HepG2 (cell line): ENCODE data around the gene NPB. TPM values are rescaled to one million over a fixed set of nuclear protein-coding genes. Genes with fewer than 3 reads are reported as not detected.

Experiments used
- ARNT2 ChIP-seq: sonication (generic); formaldehyde crosslinking; IDR thresholded peaks from 2 replicates; pipeline ENCODE4 v1.8.0; 2022; ENCODE audit warnings: mild to moderate bottlenecking, low read depth, missing genetic modification reagents, moderate library complexity
- CREB1 ChIP-seq, 2 experiments: fragments of 450-650 bp in 1 of 2; IDR thresholded peaks; 2 replicates each; pipeline ENCODE4 v1.6.1; 2016 to 2017; ENCODE audit warnings: control low read depth in 1 of 2, mild to moderate bottlenecking in 1 of 2, missing compliant biosample characterization in 1 of 2, missing genetic modification characterization in 1 of 2
- EED ChIP-seq: sonication (generic); formaldehyde crosslinking; IDR thresholded peaks from 2 replicates; pipeline ENCODE4 v1.5.0; 2020; ENCODE audit warnings: mild to moderate bottlenecking, missing genetic modification reagents
- ELF4 ChIP-seq: sonication (generic); formaldehyde crosslinking; IDR thresholded peaks from 2 replicates; pipeline ENCODE4 v1.5.0; 2020; ENCODE audit warnings: missing genetic modification reagents, mild to moderate bottlenecking, moderate library complexity, borderline replicate concordance
- KLF12 ChIP-seq: sonication (generic); formaldehyde crosslinking; IDR thresholded peaks from 2 replicates; pipeline ENCODE4 v1.4.0; 2020; ENCODE audit warnings: missing genetic modification reagents, borderline replicate concordance
- MYC ChIP-seq: sonication (generic); formaldehyde crosslinking; IDR thresholded peaks from 2 replicates; pipeline ENCODE4 v1.9.0; 2021; ENCODE audit warnings: missing genetic modification reagents, borderline replicate concordance
- NFE2L1 ChIP-seq: sonication (generic); formaldehyde crosslinking; IDR thresholded peaks from 2 replicates; pipeline ENCODE4 v1.4.0; 2020; ENCODE audit warnings: missing genetic modification reagents, mild to moderate bottlenecking, borderline replicate concordance
- PBX2 ChIP-seq: IDR thresholded peaks from 2 replicates; pipeline ENCODE4 v1.6.1; 2016; ENCODE audit warnings: control low read depth
- POLR2AphosphoS5 ChIP-seq: IDR thresholded peaks from 2 replicates; pipeline ENCODE4 v1.6.1; 2012; ENCODE audit warnings: low read depth, low read length
- RORA ChIP-seq: sonication (generic); formaldehyde crosslinking; IDR thresholded peaks from 2 replicates; pipeline ENCODE4 v1.5.0; 2020; ENCODE audit warnings: mild to moderate bottlenecking, missing genetic modification reagents, moderate library complexity
- TBP ChIP-seq: sonication (generic); formaldehyde crosslinking; IDR thresholded peaks from 2 replicates; pipeline ENCODE4 v1.5.0; 2020; ENCODE audit warnings: missing genetic modification reagents
- THYN1 ChIP-seq: sonication (generic); formaldehyde crosslinking; IDR thresholded peaks from 2 replicates; pipeline ENCODE4 v1.8.1; 2023; ENCODE audit warnings: low read depth, mild to moderate bottlenecking, moderate library complexity, missing genetic modification reagents, borderline replicate concordance
- ZBTB33 ChIP-seq: sonication (generic); formaldehyde crosslinking; IDR thresholded peaks from 2 replicates; pipeline ENCODE4 v1.4.0; 2020; ENCODE audit warnings: missing genetic modification reagents
- ZKSCAN1 ChIP-seq: fragments of 150-350 bp; IDR thresholded peaks from 2 replicates; pipeline ENCODE4 v1.6.1; 2014; ENCODE audit warnings: low read length
- ZNF280B ChIP-seq: sonication (generic); formaldehyde crosslinking; IDR thresholded peaks from 2 replicates; pipeline ENCODE4 v1.5.0; 2020; ENCODE audit warnings: missing genetic modification reagents, mild to moderate bottlenecking, borderline replicate concordance
- ZNF326 ChIP-seq: sonication (generic); formaldehyde crosslinking; IDR thresholded peaks from 2 replicates; pipeline ENCODE4 v1.4.0; 2020; ENCODE audit warnings: missing genetic modification reagents, borderline replicate concordance
- ZNF451 ChIP-seq: sonication (generic); formaldehyde crosslinking; IDR thresholded peaks from 2 replicates; pipeline ENCODE4 v1.5.0; 2020; ENCODE audit warnings: mild to moderate bottlenecking, missing genetic modification reagents
- ZNF639 ChIP-seq: conservative IDR thresholded peaks from 2 replicates; pipeline ENCODE4 v1.6.1; 2018; ENCODE audit warnings: missing genetic modification reagents
- ZNF660 ChIP-seq: sonication (generic); formaldehyde crosslinking; IDR thresholded peaks from 2 replicates; pipeline ENCODE4 v1.5.1; 2020; ENCODE audit warnings: mild to moderate bottlenecking, low read depth, missing genetic modification reagents, borderline replicate concordance
- ZXDC ChIP-seq: sonication (generic); formaldehyde crosslinking; IDR thresholded peaks from 2 replicates; pipeline ENCODE4 v1.5.0; 2020; ENCODE audit warnings: mild to moderate bottlenecking, missing genetic modification reagents
- polyA plus RNA-seq, 8 experiments: library from polyadenylated mRNA; depleted of rRNA in 3 of 8; stranded (reverse) in 7 of 8; unstranded in 1 of 8; fragments of >200 nt; fragmentation: Illumina TruSeq in 4 of 8; extraction: Trizol in 4 of 8; gene quantifications; 2 replicates each; pipeline versions ENCODE4 v1.2.1 to v1.2.3, GENCODE V29; 2011 to 2016; ENCODE audit warnings: low read depth in 4 of 8, missing spikeins in 1 of 8, mixed read lengths in 1 of 8; ENCODE audit not compliant: insufficient read depth in 1 of 8
- total RNA-seq, 5 experiments: library from RNA; depleted of rRNA; stranded (reverse); fragments of >200 nt; fragmentation: Illumina TruSeq; extraction: Trizol; gene quantifications; 2 replicates each; pipeline ENCODE4 v1.2.3, GENCODE V29; 2016; ENCODE audit warnings: low read depth in 1 of 5

NPB gene
- total and polyA plus RNA-seq, 2 of the 13 experiments (the other 11 are each of a cell fraction or from before 2014, with no cell fraction given): 0.11 to 0.93 TPM

- TF ChIP-seq MYC (CRISPR knock-in tag) (peak; percentile 5; the same call in 1 of the 2 replicates), EED (CRISPR knock-in tag) (no peak), ZNF660 (CRISPR knock-in tag) (no peak), NFE2L1 (no peak; the same call in 1 of the 2 replicates), POLR2AphosphoS5 (0 out of 2 replicates have a peak, but pooled peaks have one; percentile 10), TBP (no peak), ZBTB33 (0 out of 2 replicates have a peak, but pooled peaks have one; percentile 68), ZNF451 (CRISPR knock-in tag) (no peak), PBX2 (no peak), ELF4 (no peak), CREB1 (IDR thresholded peaks at IDR 0.05) (no peak), CREB1 (CRISPR knock-in tag; IDR thresholded peaks at IDR 0.05) (no peak), KLF12 (no peak), ZKSCAN1 (no peak), ZNF280B (CRISPR knock-in tag) (no peak; the same call in 1 of the 2 replicates), THYN1 (CRISPR knock-in tag) (no peak), ZNF326 (CRISPR knock-in tag) (peak; percentile 92), ZXDC (CRISPR knock-in tag) (no peak), ZNF639 (no peak), RORA (no peak), ARNT2 (CRISPR knock-in tag) (0 out of 2 replicates have a peak, but pooled peaks have one; percentile 72)
Observed at GRCh38 chr17:81901167-81902022, 643 bp upstream of the NPB start (continued).
